ENCODE measurements around the gene ZNF521. TPM values are rescaled to one million over a fixed set of nuclear protein-coding genes. Genes with fewer than 3 reads are reported as not detected.

The ZNF521 gene
- total RNA-seq, 6 donors from 2014 or later = 4.7 to 37.7 (median 13.8) TPM

GRCh38 chr18:25229081-25229480 is 122.9 kb downstream of the ZNF521 start:
- no peak overlapping the region for H3K27ac ChIP-seq
- DNase-seq (no peak), ATAC-seq (ENCODE audit: low FRiP score in 2 of 2) (no peak)
- WGBS, 2 donors = 27 to 32% methylated on average over 3 of the region's 3 CpGs
- H3K4me3 ChIP-seq = no peak overlapping the region
- H3K27me3 ChIP-seq = no peaks in the 10 kb centered on the region
- H3K9me3 ChIP-seq = no peaks in the 10 kb centered on the region
- peaks cover 0 to 10% (median 0%) of the 10 kb centered on the region in 4 donors for H3K36me3 ChIP-seq
- no peak for TF ChIP-seq POLR2A (IDR thresholded peaks at IDR 0.05)
- TF ChIP-seq EP300 (IDR thresholded peaks at IDR 0.05) = peak in 2 of 4 donors; percentile 92 to 93
- TF ChIP-seq, protein P1, sequence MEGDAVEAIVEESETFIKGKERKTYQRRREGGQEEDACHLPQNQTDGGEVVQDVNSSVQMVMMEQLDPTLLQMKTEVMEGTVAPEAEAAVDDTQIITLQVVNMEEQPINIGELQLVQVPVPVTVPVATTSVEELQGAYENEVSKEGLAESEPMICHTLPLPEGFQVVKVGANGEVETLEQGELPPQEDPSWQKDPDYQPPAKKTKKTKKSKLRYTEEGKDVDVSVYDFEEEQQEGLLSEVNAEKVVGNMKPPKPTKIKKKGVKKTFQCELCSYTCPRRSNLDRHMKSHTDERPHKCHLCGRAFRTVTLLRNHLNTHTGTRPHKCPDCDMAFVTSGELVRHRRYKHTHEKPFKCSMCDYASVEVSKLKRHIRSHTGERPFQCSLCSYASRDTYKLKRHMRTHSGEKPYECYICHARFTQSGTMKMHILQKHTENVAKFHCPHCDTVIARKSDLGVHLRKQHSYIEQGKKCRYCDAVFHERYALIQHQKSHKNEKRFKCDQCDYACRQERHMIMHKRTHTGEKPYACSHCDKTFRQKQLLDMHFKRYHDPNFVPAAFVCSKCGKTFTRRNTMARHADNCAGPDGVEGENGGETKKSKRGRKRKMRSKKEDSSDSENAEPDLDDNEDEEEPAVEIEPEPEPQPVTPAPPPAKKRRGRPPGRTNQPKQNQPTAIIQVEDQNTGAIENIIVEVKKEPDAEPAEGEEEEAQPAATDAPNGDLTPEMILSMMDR (IDR thresholded peaks at IDR 0.05) = no peak
- TF ChIP-seq POLR2AphosphoS5 (IDR thresholded peaks at IDR 0.05) = peak; percentile 81 to 88
- peaks cover 13 to 47% (median 21%) of the 10 kb centered on the region in 4 donors for H3K4me1 ChIP-seq

DNA sequence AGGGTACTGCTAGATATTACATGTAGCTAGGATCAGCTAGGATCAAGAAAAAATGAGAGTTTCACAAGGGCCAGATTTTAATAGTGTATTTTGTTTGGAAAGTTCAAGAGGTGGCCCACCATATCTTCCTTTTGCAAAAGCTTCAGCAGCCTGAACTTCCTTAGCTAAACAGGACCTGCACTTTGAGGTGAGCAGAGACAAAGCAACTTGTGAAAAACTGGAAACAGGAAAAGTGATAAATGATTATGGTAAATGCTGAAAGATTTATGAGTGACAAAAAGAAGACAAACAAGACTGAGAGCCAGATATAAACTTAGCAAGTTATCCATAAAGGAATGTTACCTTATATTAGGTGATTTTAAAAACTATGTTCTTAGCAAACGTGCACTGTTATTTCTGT is 123.6 kb downstream of the ZNF521 start:
- H3K27ac ChIP-seq = no peak overlapping the region
- peaks cover 13 to 40% (median 20%) of the 10 kb centered on the region in 4 donors for H3K4me1 ChIP-seq
- no peaks in the 10 kb centered on the region for H3K9me3 ChIP-seq
- H3K27me3 ChIP-seq = no peaks in the 10 kb centered on the region
- no peak for ATAC-seq (ENCODE audit: low FRiP score in 2 of 2)
- DNase-seq = no peak
- WGBS, 2 donors = 48 to 52% methylated on average over 1 of the region's 1 CpG
- no peak overlapping the region for H3K4me3 ChIP-seq
- TF ChIP-seq POLR2AphosphoS5 (IDR thresholded peaks at IDR 0.05) = no peak
- TF ChIP-seq, protein P1 (IDR thresholded peaks at IDR 0.05) = no peak
- no peak for TF ChIP-seq EP300 (IDR thresholded peaks at IDR 0.05)
- no peak for TF ChIP-seq POLR2A (IDR thresholded peaks at IDR 0.05)
- H3K36me3 ChIP-seq = peaks cover 0 to 10% (median 0%) of the 10 kb centered on the region in 4 donors

- Histone ChIP-seq H3K4me3 (no peak overlapping the region), H3K27me3 (no peaks in the 10 kb centered on the region), H3K27ac (no peak overlapping the region), H3K4me1 (peaks cover 1 to 21% (median 10%) of the 10 kb centered on the region in 4 donors), H3K9me3 (no peaks in the 10 kb centered on the region), H3K36me3 (peaks cover 0 to 10% (median 0%) of the 10 kb centered on the region in 4 donors)
- ATAC-seq (ENCODE audit: low FRiP score in 2 of 2) (peak in 1 of 2 donors; percentile 39), DNase-seq (no peak)
- TF ChIP-seq, protein P1 (IDR thresholded peaks at IDR 0.05) = no peak
- TF ChIP-seq POLR2A (IDR thresholded peaks at IDR 0.05) (no peak), POLR2AphosphoS5 (IDR thresholded peaks at IDR 0.05) (no peak), EP300 (IDR thresholded peaks at IDR 0.05) (no peak)
- WGBS, 2 donors = 79 to 82% methylated on average over 12 of the region's 12 CpGs
Measured at GRCh38 chr18:25225151-25225550, 126.8 kb downstream of the ZNF521 start.

DNA sequence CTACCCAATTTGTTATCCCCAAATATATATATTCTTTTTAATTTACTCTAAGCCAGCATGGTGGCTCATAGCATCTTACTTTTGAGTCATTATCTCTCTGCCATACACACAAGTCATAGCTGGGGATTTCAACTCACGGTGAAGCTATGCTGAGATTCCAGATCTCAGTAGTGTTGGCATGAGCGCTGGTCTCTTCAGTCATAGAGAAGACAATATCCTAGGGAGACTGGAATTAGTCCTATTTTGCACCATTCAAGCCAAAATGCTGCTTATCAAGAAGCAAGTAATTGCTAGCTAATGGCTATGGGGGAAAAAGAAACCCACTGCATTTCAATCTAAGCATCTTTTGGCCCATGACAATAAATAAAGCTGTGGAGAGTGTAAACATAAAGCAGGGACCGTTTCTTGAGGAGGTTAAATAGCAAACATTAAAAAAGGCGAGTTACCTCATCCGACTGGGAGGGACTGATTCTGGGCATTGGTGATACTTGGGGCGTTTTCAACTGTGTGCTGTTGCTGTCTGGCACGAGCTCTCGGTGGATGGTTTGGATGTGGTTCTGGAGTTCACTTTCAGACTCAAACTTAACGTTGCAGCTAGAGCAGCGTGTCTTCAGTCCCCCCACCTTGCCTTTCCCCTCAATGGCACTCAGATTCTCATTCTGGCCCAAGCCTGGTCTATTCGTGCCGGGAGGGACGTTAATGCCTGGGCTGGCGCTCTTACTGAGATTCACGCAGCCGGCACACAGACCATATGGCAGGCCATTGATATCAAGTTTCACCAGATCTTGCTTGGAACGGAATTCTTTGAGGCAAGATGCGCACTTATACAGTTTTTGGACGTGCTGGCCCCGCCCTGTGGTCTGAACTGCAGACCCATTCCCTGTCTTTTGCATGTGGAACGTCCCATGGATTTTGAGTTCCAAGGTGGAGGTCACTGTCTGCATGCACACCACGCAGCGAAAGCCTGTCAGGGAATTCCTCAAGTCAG is 127.8 kb downstream of the ZNF521 start:
- 90 to 91% methylated on average over 21 to 23 of the region's 23 CpGs for WGBS, 2 donors
- no peak overlapping the region for H3K4me3 ChIP-seq
- DNase-seq = no peak
- H3K36me3 ChIP-seq = peaks cover 0 to 10% (median 0%) of the 10 kb centered on the region in 4 donors
- no peaks in the 10 kb centered on the region for H3K9me3 ChIP-seq
- no peak overlapping the region for H3K27ac ChIP-seq
- peak in 1 of 2 donors; percentile 50 for ATAC-seq (ENCODE audit: low FRiP score in 2 of 2)
- TF ChIP-seq EP300 (IDR thresholded peaks at IDR 0.05) (no peak), POLR2A (IDR thresholded peaks at IDR 0.05) (no peak), POLR2AphosphoS5 (IDR thresholded peaks at IDR 0.05) (no peak)
- TF ChIP-seq, protein P1 (IDR thresholded peaks at IDR 0.05) = no peak
- peaks cover 0 to 11% (median 4%) of the 10 kb centered on the region in 4 donors for H3K4me1 ChIP-seq
- H3K27me3 ChIP-seq = no peaks in the 10 kb centered on the region

Measured in upper lobe of left lung (tissue), 6 donors.